Breast epithelium (tissue), 3 donors: ENCODE results near the gene RERE.

Experiments used
- POLR2A ChIP-seq: fragments of 450-650 bp; IDR thresholded peaks from one replicate; pipeline ENCODE4 v1.6.1; 2016; ENCODE audit warnings: antibody characterized with exemption, mild to moderate bottlenecking, moderate library complexity
- TF ChIP-seq, protein P1 (sequence below), 3 donors: fragments of 450-650 bp; IDR thresholded peaks; one replicate each; pipeline ENCODE4 v1.5.1; 2016 to 2017; ENCODE audit warnings: antibody characterized with exemption in 3 of 3, mild to moderate bottlenecking in 3 of 3, moderate library complexity in 3 of 3

DNA sequence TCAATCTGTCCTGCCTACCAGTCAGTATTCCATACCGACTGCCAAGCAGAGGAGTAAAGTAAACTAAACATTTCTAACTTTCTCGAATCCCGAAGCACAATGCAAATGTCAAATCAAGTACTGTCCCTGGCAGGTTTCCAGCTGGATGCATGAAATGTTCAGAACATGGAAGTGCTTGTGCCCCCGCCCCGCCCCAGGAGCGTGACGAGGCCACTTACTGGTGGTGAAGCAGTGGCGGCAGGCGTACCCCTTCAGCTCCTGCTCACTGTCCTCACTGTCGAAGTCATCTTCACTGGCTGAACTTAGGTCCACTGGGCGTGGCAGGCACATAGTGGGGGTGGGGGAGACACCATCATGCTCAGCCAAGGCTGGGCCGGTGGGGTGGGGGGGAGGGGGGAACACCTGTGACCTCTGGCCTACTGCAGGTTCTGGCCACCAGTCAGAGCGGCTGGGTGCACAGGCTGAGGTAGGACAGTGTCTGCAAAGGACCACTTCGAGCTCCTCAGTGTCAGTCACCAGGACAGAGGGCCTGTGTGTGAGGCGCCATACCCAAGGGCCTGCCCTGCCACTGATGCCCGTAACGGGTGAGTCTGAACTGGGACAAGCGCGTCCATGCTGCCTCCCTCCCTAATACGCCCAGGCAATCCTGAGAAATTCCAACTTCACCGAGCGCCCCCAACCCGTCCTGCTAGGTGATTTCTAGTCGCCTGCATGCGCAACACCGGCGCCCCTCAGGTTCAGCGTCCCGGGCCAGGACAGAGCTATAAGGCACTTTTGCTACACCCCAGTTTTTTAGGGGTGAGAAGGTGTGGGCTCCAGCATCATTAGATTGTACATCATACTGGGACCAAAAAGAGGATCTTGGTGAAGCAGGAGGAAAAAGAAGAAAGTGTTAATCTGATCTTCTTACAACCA is 452.7 kb downstream of the RERE start:
- TF ChIP-seq, protein P1, sequence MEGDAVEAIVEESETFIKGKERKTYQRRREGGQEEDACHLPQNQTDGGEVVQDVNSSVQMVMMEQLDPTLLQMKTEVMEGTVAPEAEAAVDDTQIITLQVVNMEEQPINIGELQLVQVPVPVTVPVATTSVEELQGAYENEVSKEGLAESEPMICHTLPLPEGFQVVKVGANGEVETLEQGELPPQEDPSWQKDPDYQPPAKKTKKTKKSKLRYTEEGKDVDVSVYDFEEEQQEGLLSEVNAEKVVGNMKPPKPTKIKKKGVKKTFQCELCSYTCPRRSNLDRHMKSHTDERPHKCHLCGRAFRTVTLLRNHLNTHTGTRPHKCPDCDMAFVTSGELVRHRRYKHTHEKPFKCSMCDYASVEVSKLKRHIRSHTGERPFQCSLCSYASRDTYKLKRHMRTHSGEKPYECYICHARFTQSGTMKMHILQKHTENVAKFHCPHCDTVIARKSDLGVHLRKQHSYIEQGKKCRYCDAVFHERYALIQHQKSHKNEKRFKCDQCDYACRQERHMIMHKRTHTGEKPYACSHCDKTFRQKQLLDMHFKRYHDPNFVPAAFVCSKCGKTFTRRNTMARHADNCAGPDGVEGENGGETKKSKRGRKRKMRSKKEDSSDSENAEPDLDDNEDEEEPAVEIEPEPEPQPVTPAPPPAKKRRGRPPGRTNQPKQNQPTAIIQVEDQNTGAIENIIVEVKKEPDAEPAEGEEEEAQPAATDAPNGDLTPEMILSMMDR (IDR thresholded peaks at IDR 0.05) = no peak
- TF ChIP-seq POLR2A = no peak
